Fibroblast of skin of right quadriceps (primary cell): Measurements from ENCODE around the gene TMEM250.

Experiments used
- DNase-seq: peaks from one replicate; pipeline ENCODE4 v3.0.0-alpha.2; 2013

Gene TMEM250

GRCh38 chr9:136081826-136082495 lies 36.7 kb downstream of the TMEM250 start:
- DNase-seq, result no peak

GRCh38 chr9:136081113-136081825 lies 37.4 kb downstream of the TMEM250 start:
- DNase-seq, result no peak

DNA sequence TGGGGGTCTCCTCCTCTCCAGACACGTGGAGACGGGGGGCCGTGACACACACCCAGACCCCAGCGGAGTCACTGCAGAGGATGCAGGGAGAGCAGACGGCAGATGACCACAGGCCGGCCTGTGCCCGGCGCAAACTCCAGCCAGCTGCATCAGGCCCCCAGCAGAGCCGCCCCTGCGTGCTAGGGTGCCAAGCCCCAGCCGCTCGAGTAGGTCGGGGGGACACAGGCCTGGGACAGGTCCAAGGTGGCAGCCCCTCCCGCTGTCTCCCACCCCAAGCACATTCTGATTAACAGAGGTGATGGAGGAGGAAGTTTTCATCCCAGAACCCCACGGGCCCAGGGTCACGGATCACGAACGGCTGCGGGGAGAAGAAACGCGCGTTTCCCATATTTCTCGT lies 38.0 kb downstream of the TMEM250 start:
- DNase-seq, result no peak

GRCh38 chr9:136079916-136080246 lies 38.8 kb downstream of the TMEM250 start:
- no peak for DNase-seq

- no peak for DNase-seq
These were observed 39.3 kb downstream of the TMEM250 start for GRCh38 chr9:136079211-136079915.

GRCh38 chr9:136078498-136079011 lies 40.1 kb downstream of the TMEM250 start:
- no peak for DNase-seq

- no peak for DNase-seq
These were observed 40.7 kb downstream of the TMEM250 start for GRCh38 chr9:136078024-136078423.

- no peak for DNase-seq
These were observed 41.2 kb downstream of the TMEM250 start for GRCh38 chr9:136077491-136077890.

DNA sequence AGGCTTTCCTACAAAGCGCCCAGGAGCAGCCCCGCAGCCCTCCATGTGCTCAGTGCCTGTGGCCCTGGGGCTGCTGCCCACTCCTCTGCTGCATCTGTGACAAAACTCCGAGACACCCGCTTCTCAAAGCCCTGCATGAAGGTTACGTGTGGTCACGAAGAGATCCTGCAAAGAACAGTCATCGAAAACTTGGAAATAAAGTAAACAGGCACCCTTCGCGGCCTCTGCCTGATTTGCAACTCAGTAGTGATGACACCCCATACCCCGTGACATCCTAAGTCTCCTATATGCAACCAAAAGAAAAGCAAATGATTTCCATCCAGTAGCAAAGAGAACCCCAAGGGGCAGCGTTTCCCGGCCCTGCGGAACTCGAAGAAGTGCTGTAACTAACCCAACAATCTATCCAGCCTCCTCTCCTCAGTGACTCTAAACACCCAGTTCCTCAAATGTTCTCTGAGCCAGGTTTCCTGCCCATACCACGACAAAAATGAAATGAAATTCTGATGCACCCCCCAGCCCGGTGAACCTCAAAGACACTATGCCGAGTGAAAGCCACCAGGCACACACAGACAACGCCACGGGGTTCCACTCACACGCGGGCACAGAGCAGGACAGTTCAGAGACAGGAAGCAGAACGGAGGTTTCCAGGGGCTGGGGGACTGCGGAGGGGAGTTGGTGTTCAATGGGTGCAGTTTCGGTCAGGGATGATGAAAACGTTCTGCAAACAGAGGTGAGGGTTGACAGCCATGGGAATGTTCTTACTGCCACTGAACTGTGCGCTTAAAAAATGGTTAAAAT lies 42.6 kb downstream of the TMEM250 start:
- no peak for DNase-seq

DNA sequence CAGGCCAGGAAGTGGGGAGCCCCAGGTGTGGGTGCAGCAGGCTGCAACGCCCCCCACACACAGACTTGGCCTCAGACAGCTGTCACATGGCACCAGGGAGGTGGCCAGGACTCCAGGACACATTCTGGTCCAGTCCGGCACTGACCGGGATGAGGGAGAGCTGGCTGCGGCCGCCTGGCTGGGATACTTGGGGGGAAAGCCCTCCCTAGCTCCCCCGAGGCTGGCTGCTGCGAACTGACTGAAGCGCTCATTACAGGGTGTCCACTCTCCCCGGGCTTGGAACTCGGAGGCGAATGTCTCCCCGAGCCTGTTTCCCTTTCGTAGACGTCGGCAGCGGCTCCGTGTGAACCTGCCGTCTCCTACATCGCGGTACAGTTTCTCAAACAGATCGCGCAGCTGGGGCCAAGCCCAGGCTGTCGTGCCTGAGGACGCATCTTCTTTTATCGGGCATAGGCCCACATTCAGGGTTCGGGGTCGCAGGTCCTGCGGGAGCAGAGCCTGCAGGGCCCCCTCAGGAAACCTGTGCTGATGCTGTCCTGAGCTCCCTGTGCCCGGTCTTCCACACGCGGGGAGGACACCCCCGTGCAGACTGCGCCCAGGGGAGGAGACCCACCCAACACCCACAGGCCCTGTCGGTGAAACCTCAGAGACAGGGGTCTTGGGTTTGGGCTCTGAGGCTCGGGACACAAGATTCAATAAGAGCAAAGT lies 43.4 kb downstream of the TMEM250 start:
- no peak for DNase-seq

DNA sequence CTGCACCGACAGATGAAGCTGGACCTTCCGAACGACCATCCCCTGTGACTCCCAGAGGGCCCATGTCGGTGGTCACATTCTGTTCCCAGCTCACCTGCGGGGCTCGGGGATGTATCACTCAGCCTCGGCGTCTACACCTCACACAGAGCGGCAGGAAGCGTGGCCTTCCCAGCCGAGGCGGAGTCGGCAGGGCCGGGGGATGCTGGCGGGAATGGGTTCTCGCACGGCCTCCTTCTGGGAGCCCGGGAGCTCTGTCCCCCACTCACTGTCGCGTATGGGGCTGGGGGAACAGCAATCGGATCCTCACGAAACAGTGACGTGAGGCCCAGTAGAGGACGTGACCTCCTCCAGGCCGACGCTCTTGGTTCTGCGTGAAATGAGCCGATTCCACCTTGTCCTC lies 44.0 kb downstream of the TMEM250 start:
- no peak for DNase-seq
